Measurements from ENCODE around the gene SLC12A8. TPM values are rescaled to one million over a fixed set of nuclear protein-coding genes. Genes with fewer than 3 reads are reported as not detected.

SLC12A8 gene
- polyA plus RNA-seq, 3 donors: 4.7 to 8.3 (median 5.6) TPM

DNA sequence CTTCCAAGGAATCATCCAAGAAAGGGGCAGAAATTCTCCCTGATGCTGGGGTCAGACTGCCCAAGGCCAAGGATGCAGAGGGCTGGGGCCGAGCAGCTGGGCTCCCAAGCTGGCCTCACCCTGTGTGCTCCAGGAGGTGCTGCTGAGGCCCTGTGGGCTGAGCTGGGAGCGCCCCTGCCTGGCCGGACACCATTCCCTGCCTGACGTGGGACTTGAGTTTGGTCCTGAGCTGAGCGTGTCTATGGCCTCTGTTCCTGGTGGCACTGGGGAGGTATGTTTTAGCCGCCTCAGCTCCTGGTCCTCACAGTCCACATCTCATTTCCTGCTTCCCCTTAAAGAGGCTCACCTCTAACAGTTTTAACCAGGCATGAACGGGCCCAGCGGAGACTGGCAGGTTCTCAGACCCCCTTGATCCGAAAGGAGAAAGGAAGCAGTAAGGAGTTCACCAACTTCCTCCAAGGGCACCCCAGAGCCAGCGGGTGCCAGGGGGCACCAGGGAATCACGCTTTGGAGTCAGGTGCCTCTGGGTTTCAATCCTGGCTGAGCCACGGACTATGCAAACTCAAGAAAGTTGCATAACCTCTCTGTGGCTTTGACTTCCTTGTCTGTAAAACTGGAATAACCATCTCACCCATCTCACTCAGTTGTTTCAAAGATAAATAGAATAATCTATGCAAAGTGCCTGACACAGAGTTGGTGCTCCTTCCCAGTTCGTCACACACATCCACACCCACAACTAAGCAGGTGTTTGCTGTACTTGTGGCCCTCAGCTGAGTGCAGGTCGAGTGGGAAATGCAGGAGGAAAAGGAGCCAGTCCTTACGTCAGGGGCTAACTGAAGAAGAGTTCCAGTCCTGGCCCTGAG, 48.6 kb downstream of the SLC12A8 start:
- DNase-seq (ENCODE audit: extremely low read depth in 1 of 11, low read depth in 9 of 11, low spot score in 4 of 11): no peak

DNA sequence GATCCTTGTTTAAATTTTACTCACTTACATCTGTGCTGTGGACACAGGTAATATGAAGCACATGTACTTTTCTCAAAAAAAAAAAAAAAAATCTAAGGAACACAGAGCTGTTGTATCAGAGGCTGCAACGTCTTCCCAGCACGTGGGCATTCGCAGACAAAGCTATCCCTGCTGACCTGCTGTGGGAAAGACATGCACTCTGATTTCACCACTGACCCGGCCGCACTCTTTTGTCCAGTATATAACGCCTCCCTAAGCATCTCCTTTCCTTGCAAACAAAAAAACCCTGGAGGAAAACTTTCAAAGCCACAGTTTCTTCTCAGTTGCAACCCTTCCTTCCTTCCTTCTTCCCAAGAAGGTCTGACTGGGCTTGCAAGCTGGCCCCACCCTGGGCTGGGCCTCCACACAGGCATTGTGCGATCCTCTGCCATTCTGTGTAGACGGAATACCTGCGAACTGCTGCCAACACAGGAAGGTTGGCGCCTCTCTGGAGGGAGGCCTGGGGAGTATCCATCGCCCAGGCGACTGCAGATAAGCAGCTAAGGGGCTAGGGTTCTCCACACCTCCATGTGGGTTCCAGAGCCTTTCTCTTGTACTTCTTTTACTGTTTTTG, 50.8 kb downstream of the SLC12A8 start:
- no peak for DNase-seq (ENCODE audit: extremely low read depth in 1 of 11, low read depth in 9 of 11, low spot score in 4 of 11)

DNA sequence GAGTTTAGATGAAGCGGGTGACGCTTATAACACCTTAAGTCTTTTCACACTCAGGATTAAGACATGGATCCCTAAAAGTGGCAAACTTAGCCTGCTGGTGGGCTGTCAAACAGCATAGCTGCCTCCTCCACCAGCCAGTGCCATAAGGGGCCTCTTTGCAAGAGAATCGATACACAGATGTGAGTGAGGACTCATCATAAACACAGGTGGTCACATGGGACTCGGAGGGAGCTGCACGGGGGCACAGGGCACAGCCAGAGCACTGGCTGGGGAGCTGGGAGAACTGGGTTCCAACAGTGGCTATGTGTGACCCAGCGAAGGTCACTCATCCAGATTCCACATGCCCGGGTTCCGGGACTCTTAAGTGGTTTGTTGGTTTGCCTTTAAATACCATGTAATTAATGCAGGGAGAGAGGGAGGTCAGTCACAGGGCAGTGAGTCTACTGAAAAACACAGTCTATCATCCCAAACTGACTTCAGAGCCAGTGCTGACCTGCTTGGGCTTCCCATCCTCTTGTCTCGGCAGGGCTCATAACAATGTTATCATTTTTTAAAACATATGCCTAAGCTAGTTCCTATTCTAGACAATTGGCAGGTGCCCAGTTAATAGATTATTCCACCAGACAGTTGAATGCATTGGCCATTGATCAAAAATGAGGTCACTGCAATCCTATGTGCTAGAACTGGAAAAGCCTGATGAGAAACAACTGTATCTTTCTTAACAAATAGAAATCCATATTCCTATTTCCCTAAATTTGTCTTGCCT, 51.8 kb downstream of the SLC12A8 start:
- DNase-seq (ENCODE audit: extremely low read depth in 1 of 11, low read depth in 9 of 11, low spot score in 4 of 11): no peak

DNA sequence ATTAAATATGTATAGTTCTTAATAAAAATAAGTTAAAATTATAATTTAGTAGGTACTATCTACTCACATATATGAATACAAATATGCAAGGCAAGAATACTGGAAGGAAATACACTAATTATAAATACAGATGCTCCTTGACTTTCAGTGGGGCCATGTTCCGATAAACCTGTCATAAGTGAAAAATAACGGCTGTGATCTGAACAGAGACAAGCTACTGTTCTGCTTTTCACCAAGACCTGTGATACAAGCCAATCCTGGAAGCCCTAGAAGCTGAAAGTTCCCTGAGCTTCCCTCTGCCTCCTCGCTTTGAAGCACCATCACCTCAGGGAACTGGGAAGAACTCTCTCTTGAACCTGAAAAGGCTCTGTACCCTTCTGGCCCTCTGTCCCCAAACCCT, 55.4 kb downstream of the SLC12A8 start:
- no peak for DNase-seq (ENCODE audit: extremely low read depth in 1 of 11, low read depth in 9 of 11, low spot score in 4 of 11)

DNA sequence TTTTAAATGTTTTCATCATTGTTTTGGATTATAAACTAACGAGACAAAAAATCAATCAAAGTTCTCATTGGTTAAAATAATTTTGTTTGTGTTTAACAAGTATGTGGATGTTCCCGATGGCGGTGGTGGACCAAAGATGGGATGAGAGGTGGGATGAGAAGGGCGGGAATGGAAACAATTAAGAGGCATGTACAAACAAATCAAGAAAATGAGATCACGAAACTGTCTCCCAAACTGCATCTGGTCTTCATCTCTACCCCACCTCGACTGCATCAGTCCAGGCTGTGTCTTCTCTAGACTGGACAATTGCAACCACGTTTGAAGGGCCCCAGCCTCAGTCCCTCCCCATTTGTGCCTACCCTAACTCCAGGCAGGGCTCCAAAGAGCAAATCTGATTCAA, 56.1 kb downstream of the SLC12A8 start:
- DNase-seq (ENCODE audit: extremely low read depth in 1 of 11, low read depth in 9 of 11, low spot score in 4 of 11): no peak

DNA sequence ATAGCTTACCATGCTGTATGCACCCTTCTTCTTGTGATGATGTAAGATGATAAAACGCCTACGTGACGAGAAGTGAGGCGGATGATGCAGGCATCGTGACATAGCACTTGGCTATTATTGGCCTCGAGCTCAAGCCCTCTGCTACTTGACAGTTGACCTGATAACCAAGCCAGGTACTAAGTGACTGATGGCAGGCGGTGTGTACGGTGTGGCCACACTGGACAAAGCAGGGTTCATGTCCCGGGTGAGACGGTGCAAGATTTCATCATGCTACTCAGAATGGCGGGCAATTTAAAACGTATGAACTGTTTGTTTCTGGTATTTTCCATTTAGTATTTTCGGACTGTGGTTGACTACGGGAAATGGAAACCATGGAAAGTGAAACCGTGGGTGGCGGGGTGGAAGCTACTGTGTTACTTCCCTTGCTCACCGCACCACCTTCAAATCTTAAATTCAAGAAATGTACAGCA, 57.7 kb downstream of the SLC12A8 start:
- DNase-seq (ENCODE audit: extremely low read depth in 1 of 11, low read depth in 9 of 11, low spot score in 4 of 11): no peak

DNA sequence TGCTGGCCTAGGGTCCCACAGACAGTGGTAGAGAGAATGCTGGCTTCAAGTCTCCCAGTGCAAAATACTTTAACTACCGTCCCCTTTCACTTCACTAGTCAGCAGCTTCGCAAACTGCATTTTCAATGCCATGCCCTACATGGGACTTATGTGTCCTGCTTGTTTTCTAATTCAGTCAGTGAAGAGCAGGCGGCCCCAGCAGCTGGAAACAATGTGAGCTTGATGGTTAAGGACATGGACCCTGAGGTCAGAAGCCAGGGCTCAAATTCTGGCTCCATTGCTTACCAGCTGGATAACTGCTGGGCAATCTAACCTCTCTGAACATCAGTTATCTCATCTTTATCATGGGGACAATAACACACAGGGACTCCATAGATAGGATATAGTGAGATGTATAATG, 58.4 kb downstream of the SLC12A8 start:
- DNase-seq (ENCODE audit: extremely low read depth in 1 of 11, low read depth in 9 of 11, low spot score in 4 of 11): no peak

DNA sequence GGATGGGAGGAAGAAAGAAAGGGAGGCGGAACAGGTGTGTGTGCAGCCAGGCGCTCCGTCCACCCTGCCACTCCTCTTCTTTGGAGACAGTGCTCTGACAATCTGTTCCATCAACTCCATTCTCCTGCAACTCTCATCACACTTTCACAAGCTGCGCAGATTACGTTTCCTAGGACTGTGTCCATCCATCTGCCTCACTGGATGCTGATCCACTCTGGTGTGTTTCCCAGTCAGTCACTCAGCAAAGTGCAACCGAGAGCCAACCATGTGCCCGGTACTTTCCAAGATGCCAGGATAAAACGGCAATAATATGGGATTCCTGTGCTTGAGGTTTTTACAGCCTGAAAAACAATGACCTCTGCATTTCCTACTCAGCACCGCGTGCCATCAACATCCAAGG, 59.6 kb downstream of the SLC12A8 start:
- no peak for DNase-seq (ENCODE audit: extremely low read depth in 1 of 11, low read depth in 9 of 11, low spot score in 4 of 11)

DNA sequence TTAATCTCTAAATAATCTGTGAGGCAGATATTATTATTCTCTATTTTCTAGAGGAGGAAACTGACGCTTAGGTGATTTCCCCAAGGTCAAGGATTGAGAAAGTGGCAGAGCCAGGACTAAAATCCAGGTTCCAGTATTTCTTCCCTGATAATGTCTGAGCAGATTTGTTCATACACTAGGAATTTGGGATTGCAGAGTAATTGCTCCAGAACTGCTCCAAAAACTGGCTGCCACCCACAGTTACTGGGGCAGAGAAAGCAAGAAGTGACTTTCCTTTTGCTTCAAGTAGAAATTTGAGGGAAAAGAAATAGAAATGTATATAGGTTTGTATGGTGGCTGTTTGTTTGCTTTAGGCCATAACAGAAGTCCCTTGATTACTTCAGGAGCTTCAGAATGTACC, 60.6 kb downstream of the SLC12A8 start:
- no peak for DNase-seq (ENCODE audit: extremely low read depth in 1 of 11, low read depth in 9 of 11, low spot score in 4 of 11)

DNA sequence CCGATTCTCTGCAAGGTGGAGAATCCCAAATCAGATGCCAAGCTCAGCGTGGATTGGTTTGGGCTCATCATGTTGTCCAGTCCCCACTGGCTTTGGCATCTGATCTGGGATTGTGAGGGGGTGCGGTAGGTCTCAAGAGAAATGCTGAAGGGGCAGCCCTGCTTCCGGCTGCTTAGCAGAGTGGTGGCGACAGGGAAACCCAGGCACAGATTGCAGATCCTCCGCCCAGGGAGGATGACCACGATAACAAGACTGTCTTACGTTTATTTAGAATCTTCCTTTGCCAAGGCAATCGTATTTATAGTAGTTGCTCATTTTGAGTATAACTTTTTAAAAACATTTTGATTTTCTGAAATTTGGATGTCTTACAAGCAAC, 61.1 kb downstream of the SLC12A8 start:
- no peak for DNase-seq (ENCODE audit: extremely low read depth in 1 of 11, low read depth in 9 of 11, low spot score in 4 of 11)

DNA sequence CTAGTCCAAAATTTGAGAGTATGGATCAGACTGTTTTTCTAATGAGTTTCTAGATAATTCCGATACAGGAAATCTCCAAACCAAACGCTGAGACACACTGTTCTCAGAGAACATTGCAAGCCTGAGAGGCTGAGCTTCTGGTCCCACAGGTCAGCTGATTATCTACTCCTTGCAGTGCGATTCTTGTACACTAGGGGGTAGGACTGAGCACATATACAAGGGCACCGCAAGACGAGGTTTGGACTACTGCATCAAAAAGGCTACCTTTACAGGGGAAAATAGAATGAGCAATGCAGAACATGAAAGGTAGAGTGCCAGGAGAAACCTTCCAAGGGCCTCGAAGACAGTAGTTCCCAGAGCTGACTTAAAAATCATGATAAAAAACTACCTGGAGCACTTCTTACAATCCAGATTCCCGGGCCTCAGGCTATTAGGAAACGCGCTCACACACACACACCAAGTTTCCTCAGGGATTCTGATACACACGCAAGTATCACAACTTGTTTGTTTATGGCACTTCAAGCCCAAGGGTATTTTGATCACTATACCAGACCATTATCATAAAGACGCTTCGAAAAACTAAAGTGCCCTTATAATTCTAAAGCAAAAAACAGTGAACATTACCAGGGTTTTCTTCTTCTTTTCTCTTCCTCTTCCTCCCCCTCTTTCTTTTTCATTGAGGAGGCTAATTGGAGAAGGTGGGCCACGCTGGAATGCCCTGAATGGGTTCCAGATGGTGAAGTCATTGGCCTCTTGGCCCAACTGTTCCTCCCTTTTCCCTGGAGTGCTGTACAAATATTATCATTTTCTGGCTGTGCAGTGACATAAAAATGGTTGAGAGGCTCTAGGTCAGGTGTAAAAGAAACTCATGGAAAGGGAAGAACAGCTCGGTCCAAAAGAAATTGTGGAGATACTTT, 61.8 kb downstream of the SLC12A8 start:
- no peak for DNase-seq (ENCODE audit: extremely low read depth in 1 of 11, low read depth in 9 of 11, low spot score in 4 of 11)

DNA sequence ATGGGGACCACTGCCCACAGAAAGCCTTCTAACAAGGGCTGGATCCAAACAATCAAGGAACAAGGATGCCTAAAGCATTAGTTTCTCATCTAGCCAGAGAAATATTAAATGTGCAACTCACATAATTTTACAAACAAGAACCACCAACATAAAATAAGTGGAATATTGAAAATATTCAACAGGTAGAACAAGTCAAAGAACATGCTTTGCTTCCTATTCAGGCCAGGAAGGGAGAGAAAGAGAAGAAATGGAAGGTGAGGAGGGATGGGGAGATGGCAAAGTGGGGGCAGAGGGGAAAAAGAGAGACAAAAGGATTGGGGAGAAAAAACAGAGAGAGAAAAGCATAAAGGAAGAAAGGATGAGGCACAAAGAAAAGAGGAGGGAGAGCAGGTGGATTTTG, 63.1 kb downstream of the SLC12A8 start:
- DNase-seq (ENCODE audit: extremely low read depth in 1 of 11, low read depth in 9 of 11, low spot score in 4 of 11): no peak

DNA sequence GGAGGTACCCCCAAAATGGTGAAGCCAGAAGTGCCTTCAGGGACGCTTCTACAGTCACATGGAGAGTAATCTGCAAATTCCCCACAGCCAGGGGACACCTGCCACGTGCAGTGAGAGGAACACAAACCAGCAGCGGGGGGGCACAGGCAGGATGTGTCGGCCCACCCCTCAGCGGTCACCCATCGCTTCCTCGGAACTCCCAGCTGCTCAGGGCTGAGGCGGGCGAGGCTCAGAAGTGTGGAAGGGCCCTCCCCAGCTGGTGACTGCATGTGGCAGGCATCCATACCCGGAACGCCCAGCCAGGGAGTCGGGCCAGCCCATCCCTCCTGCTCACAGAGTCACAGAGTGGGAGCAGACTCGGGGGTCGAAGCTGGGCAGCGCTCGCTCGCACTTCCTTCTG, 63.7 kb downstream of the SLC12A8 start:
- DNase-seq (ENCODE audit: extremely low read depth in 1 of 11, low read depth in 9 of 11, low spot score in 4 of 11): no peak

DNA sequence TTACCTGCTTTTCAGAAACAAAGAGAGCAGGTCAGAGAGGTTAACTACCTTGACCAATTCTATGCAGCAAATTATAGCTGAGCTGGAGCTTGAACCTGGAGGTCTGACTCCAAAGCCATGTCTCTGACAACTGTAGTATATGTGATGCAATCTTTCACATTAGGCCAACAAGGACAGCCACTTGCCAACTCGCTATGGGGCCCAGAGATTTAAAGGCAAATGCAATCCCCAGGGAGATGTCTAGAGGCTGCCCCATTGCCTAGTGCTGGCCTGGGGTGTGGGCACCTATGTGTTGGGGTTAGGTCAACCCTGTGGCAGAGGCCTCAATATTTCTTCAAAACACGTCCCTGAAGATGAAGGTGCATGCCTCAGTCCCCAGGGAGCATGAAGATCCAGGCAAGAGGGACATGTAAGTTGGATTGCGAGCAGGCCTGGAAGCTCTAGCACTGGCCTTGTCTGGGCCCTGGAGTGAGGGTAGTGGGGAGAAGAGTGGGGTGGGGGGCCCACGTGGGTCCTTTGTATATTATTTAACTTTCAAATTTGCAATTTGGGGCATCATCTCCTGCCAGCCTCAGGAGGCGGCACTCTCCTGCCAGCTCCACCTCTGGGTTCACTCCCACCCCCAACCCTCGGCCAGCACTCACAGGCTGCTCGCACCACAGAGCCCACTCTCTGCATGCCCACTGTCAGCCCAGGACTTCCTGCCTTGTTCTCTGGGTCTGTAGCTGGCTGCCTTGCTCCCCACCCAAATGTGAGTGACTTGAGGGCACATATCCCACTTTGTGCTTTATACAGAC, 64.3 kb downstream of the SLC12A8 start:
- no peak for DNase-seq (ENCODE audit: extremely low read depth in 1 of 11, low read depth in 9 of 11, low spot score in 4 of 11)

DNA sequence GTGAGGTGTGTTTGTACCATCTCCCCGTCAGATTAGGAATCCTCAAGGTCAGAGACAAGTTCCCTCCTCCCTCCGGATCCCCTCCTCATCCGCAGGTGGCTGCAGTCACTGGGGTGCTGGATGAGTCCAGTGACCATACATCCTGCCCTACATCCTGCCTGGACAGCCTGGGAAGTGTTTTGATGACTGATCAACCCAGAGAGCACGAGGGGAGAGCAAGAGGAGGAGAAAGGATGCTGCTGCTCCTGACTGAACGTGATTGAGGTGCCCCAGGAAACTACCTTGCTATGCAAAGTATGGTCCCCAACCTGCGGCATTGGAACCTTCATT, 65.1 kb downstream of the SLC12A8 start:
- DNase-seq (ENCODE audit: extremely low read depth in 1 of 11, low read depth in 9 of 11, low spot score in 4 of 11): no peak

DNA sequence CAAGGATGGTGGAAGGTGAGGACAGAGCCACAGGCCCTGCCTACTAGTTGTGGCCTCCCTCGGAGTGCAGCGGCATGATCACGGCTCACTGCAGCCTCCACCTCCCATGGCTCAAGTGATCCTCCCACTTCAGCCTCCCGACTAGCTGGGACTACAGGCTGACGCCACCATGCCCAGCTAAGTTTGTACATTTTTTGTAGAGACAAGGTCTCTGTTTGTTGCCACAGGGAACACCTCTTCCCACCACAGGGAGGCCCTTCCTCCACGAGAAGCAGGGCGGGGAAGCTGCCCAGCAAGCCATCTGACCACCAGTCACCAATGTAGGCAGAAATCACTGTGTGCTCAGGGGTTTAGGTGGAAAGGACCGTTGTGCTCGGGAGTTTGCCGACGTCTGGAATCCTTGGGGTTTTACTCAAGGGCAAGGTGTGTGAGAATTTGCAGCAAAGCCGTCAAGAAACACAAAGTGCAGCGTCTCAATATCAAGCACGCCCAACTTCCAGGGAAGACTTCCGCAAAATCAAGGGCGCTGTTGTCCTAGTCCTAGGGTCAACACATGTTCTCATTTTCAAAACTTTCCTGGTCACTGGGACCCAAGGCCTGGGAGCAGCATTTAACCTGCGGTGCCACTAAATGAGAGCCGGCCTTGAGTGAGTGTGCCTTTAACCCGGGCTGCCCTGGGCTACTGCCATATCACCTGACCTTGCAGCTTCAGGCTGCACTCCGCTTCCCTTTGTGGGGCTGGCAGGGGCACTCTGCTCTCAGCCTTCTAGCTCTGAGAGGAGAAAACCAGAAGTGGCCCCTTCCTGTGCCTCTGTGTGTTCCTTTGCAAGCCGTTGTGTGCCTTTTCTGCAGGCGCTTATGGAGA, 65.7 kb downstream of the SLC12A8 start:
- DNase-seq (ENCODE audit: extremely low read depth in 1 of 11, low read depth in 9 of 11, low spot score in 4 of 11): no peak

DNA sequence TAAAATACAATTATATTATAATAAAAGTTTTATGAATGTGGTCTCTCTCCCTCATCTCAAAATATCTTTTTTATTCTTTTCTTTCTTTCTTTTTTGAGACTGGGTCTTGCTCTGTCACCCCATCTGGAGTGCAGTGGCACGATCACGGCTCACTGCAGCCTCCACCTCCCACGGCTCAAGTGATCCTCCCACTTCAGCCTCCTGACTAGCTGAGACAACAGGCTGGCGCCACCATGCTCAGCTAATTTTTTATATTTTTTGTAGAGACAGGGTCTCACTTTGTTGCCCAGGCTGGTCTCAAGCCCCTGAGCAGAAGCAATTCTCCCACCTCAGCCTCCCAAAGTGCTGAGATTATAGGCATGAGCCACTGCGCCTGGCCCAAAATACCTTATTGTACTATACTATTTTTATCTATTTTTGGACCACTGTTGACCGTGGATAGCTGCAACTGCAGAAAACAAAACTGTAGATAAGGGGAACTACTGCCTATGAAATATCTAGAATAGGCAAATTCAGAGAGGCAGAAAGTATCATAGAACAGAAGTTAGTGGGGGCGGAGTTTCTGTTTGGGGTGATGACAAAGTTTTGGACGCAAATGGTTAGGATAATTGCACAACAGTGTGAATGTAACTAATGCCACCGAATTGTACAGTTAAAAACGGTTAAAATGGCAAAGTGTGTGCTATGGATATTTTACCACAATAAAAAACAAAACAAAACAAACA, 66.6 kb downstream of the SLC12A8 start:
- no peak for DNase-seq (ENCODE audit: extremely low read depth in 1 of 11, low read depth in 9 of 11, low spot score in 4 of 11)

Measured in renal cortex interstitium (tissue), 11 donors.